OCI-LY7 (cell line): ENCODE data around the gene ZNF423.

ENCODE experiments used
- EZH2phosphoT487 ChIP-seq: fragments of 200-600 bp; sonication (generic); IDR thresholded peaks from 2 replicates; pipeline ENCODE4 v1.6.1; 2018; ENCODE audit warnings: low read depth, borderline replicate concordance, mild to moderate bottlenecking, mixed run types, antibody characterized with exemption, low read length, moderate library complexity, mixed read lengths
- TF ChIP-seq, protein P1 (sequence below): fragments of 200-600 bp; sonication (generic); conservative IDR thresholded peaks from 2 replicates; pipeline ENCODE4 v1.5.1; 2014; ENCODE audit warnings: mild to moderate bottlenecking, antibody characterized with exemption, low read length, moderate library complexity, mixed read lengths

DNA sequence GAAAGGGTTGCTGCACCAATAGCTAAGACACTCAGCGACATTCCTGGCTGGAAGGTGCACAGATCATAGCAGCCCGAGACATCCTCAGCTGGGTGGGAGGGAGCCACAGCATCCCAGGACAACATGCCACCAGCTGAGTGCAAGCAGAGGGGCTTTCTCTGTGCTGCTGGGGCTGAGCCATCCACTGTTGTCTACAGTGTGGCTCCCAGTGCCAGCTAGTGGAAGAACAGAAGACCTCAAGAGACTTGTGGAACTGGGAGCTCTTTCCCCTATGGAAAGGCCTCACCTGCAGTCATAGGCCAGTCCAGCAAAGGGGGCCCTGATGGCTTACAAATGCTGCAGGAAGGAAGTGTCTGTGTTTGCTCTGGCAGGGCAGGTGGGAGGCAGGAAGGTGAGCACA lies 351.3 kb downstream of the ZNF423 start:
- TF ChIP-seq, protein P1, sequence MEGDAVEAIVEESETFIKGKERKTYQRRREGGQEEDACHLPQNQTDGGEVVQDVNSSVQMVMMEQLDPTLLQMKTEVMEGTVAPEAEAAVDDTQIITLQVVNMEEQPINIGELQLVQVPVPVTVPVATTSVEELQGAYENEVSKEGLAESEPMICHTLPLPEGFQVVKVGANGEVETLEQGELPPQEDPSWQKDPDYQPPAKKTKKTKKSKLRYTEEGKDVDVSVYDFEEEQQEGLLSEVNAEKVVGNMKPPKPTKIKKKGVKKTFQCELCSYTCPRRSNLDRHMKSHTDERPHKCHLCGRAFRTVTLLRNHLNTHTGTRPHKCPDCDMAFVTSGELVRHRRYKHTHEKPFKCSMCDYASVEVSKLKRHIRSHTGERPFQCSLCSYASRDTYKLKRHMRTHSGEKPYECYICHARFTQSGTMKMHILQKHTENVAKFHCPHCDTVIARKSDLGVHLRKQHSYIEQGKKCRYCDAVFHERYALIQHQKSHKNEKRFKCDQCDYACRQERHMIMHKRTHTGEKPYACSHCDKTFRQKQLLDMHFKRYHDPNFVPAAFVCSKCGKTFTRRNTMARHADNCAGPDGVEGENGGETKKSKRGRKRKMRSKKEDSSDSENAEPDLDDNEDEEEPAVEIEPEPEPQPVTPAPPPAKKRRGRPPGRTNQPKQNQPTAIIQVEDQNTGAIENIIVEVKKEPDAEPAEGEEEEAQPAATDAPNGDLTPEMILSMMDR, result no peak
- no peak for TF ChIP-seq EZH2phosphoT487
